Chondrocyte (in vitro differentiated cells): ENCODE results near the gene EEF1A2. TPM values are rescaled to one million over a fixed set of nuclear protein-coding genes. Genes with fewer than 3 reads are reported as not detected.

ENCODE experiments used
- DNase-seq: peaks from one replicate; pipeline ENCODE4 v3.0.0; 2021; ENCODE audit warnings: mixed read lengths, low spot score
- H3K27ac Mint-ChIP-seq: one replicate; pipeline ENCODE4 v1.8.0; 2021; ENCODE audit warnings: mild to moderate bottlenecking, moderate library complexity, mixed read lengths; ENCODE audit not compliant: unreplicated experiment
- H3K27me3 Mint-ChIP-seq: 2 replicates; pipeline ENCODE4 v1.8.0; 2021; ENCODE audit warnings: low read depth, mixed read lengths
- H3K36me3 Mint-ChIP-seq: 2 replicates; pipeline ENCODE4 v1.8.0; 2021; ENCODE audit warnings: low read depth, mixed read lengths
- H3K4me1 Mint-ChIP-seq: 2 replicates; pipeline ENCODE4 v1.8.0; 2021; ENCODE audit warnings: low read depth, mild to moderate bottlenecking, mixed read lengths
- H3K4me3 Mint-ChIP-seq: one replicate; pipeline ENCODE4 v1.8.0; 2021; ENCODE audit warnings: mild to moderate bottlenecking, moderate library complexity, mixed read lengths; ENCODE audit not compliant: unreplicated experiment
- H3K9me3 Mint-ChIP-seq: 2 replicates; pipeline ENCODE4 v1.8.0; 2021; ENCODE audit warnings: low read depth, mixed read lengths
- total RNA-seq: library from RNA; stranded (reverse); gene quantifications from 3 replicates; pipeline ENCODE4 v1.2.1, GENCODE V29; 2021
- TF ChIP-seq, protein P1 (sequence below): fragments of 200-600 bp; sonication (generic); IDR thresholded peaks from 2 replicates; pipeline ENCODE4 v1.5.0; 2021; ENCODE audit warnings: antibody characterized with exemption, mild to moderate bottlenecking, moderate library complexity

EEF1A2 gene
- total RNA-seq, 1 donor from 2014 or later = 5.5 TPM

DNA sequence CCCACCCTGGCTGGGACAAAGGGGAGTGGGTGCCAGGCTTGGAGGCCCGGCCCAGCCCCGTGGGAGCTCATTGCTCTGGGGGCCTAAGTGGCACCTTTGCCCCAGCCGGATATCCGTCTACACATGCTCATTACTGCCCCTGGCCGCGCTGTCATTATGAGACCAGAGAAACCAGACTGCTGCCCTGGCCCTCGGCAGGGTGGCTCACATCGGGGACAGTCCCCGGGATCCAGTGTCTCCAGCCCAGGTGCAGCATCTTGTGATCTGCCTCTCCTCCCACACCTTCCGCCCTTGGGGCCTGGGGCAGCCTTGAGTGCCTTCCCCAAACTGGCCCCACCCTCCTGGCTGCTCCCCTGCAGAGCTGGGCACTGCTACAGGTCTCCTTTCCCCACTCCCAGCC, 43.8 kb upstream of the EEF1A2 start:
- Mint-ChIP-seq H3K36me3 (no peaks in the 10 kb centered on the region), H3K27me3 (peaks cover 6% of the 10 kb centered on the region), H3K4me1 (peaks cover 4% of the 10 kb centered on the region), H3K9me3 (no peaks in the 10 kb centered on the region), H3K27ac (no peak overlapping the region), H3K4me3 (no peak overlapping the region)
- TF ChIP-seq, protein P1, sequence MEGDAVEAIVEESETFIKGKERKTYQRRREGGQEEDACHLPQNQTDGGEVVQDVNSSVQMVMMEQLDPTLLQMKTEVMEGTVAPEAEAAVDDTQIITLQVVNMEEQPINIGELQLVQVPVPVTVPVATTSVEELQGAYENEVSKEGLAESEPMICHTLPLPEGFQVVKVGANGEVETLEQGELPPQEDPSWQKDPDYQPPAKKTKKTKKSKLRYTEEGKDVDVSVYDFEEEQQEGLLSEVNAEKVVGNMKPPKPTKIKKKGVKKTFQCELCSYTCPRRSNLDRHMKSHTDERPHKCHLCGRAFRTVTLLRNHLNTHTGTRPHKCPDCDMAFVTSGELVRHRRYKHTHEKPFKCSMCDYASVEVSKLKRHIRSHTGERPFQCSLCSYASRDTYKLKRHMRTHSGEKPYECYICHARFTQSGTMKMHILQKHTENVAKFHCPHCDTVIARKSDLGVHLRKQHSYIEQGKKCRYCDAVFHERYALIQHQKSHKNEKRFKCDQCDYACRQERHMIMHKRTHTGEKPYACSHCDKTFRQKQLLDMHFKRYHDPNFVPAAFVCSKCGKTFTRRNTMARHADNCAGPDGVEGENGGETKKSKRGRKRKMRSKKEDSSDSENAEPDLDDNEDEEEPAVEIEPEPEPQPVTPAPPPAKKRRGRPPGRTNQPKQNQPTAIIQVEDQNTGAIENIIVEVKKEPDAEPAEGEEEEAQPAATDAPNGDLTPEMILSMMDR = no peak
- no peak for DNase-seq

DNA sequence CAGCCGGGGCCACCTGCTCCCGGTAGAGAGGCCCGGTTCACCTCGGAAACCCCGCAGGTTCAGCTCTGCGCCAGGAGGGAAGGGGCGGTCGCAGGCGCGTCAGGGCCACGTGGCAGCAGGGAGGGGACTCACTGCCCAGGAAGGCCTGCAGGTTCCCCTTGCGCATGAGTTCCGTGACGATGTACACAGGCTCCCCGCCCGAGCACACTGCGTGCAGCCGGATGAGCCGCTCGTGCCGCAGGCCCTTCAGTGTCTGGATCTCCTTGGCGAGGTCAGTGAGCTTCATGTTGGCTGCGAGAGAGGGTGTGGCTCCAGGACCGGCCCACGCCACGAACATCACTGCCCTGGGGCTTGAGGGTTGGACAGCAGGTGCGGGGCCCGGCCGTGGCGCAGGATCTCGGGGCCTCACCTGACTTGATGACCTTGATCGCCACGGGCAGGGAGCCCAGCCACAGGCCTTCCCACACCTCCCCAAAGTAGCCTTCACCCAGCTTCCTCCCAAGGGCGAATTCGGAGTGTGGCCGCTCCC, 43.2 kb upstream of the EEF1A2 start:
- peaks cover 6% of the 10 kb centered on the region for H3K27me3 Mint-ChIP-seq
- no peak overlapping the region for H3K4me3 Mint-ChIP-seq
- no peak overlapping the region for H3K27ac Mint-ChIP-seq
- TF ChIP-seq, protein P1 = no peak
- H3K4me1 Mint-ChIP-seq = peaks cover 5% of the 10 kb centered on the region
- no peaks in the 10 kb centered on the region for H3K9me3 Mint-ChIP-seq
- no peak for DNase-seq
- H3K36me3 Mint-ChIP-seq = no peaks in the 10 kb centered on the region

DNA sequence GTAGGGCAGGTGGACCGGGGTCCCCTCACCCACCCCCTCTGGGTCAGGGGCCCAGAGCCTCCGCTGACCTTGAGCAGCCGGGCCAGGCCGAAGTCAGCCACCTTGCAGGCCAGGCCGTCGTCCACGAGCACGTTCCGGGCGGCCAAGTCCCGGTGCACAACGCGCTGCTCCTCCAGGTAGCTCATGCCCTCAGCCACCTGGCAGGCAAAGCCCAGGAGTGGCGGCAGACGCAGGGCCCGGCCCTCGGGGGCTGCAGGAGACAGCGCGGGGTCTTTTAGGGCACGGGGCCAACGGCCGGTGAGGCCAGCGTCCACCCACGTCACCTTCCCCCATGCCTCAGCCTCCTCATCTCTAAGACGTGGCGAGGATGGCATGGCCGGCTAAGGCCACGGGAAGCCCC, 42.5 kb upstream of the EEF1A2 start:
- Mint-ChIP-seq H3K27ac (no peak overlapping the region), H3K4me1 (peaks cover 8% of the 10 kb centered on the region), H3K36me3 (no peaks in the 10 kb centered on the region), H3K4me3 (no peak overlapping the region), H3K9me3 (no peaks in the 10 kb centered on the region), H3K27me3 (peaks cover 2% of the 10 kb centered on the region)
- DNase-seq = no peak
- TF ChIP-seq, protein P1 = no peak

DNA sequence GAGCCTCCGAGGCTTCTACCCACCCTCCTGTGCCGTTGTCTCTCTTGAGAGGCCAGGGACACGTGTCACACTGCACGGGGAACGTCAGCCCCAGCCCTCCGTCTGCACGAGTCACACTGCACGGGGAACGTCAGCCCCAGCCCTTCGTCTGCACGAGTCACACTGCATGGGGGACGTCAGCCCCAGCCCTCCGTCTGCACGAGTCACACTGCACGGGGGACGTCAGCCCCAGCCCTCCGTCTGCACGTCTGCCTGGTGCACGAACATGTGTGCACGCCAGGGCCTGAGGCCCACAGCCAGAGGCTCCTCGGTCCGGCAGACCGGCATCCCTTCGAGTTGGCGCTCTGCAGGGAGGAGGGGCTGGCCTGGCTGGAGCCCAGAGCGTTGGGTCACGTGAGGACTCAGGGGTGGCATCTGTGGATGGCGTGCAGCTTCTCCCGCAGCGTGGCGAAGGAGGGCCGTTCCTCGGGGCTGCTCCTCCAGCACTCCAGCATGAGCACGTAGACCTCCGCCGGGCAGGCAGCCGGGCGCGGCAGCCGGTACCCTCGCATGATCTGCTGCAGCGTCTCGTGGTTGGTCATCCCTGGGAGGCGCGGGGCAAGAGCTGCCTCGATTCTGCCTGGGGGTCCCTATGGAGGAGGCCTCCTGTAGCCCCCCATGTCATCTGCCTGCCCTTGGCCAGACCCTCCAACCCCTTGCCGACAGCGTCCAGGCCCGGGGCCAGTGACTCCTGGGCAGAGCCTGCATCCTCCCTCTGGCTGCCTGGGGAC, 41.7 kb upstream of the EEF1A2 start:
- no peak overlapping the region for H3K27ac Mint-ChIP-seq
- TF ChIP-seq, protein P1 = no peak

DNA sequence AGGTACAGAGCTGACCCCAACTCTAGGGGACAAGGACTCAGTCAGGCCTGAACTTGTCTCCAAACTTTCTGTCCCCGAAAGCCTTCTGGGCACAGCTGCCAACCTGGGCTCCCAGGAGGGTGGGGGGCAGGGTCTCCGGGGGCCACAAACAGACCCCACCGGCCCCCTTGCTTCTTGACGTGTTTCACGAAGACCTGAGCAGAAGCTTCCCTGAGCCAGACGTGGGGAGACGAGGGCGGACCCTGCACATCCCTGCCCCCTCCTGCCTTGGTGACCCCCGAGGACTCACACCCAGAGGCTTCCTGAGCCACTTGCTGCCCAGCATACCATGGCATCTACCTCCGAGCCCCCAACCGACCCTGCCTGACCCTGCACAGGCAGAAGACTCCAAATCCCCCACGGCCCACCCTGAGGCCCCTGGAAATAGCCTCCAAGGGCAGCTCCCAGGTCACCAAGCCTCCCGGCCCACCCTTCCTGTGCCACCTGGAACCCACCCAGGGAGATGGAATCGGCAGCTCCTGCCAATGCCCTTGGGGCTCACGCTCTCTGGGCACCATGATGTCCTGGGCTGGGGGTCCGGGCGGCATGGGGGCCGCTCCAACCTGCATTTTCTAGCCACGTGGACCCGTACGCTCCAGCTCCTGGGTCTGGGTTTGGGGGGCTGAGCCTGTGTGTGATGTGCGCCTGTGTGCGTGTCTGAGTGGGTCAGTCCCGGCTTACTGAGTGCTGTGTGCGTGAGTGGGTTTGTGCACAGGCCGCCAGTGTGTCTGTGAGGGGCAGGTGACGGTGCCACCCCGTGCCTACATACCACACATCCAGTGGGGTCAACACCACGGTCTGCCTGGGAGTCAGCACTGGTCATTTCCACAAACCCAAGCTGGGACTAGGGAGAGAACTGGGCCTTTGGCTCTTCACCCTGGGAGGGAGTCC, 40.8 kb upstream of the EEF1A2 start:
- H3K36me3 Mint-ChIP-seq = no peaks in the 10 kb centered on the region
- TF ChIP-seq, protein P1 = no peak
- no peak for DNase-seq
- H3K4me1 Mint-ChIP-seq = peaks cover 10% of the 10 kb centered on the region
- no peak overlapping the region for H3K27ac Mint-ChIP-seq
- no peaks in the 10 kb centered on the region for H3K9me3 Mint-ChIP-seq
- no peaks in the 10 kb centered on the region for H3K27me3 Mint-ChIP-seq
- H3K4me3 Mint-ChIP-seq = no peak overlapping the region

More for the DNA sequence above, 41.7 kb upstream of the EEF1A2 start:
- Mint-ChIP-seq H3K9me3 (no peaks in the 10 kb centered on the region), H3K36me3 (no peaks in the 10 kb centered on the region), H3K4me3 (no peak overlapping the region), H3K27me3 (peaks cover 2% of the 10 kb centered on the region), H3K4me1 (peaks cover 10% of the 10 kb centered on the region)
- no peak for DNase-seq
